GM23248 (cell line): Measurements from ENCODE around the gene KIAA1191. TPM values are rescaled to one million over a fixed set of nuclear protein-coding genes. Genes with fewer than 3 reads are reported as not detected.

Experiments
- DNase-seq: peaks from one replicate; pipeline ENCODE4 v3.0.0-alpha.2; 2015
- H2AFZ ChIP-seq: fragments of 200-600 bp; sonication (generic); 2 replicates; pipeline ENCODE4 v1.6.1; 2016; ENCODE audit warnings: antibody characterized with exemption
- H3F3A ChIP-seq: fragments of 200-600 bp; sonication (generic); 2 replicates; pipeline ENCODE4 v1.6.1; 2016; ENCODE audit warnings: mild to moderate bottlenecking, antibody characterized with exemption, mixed run types; ENCODE audit not compliant: insufficient read depth
- H3K27ac ChIP-seq: fragments of 200-600 bp; sonication (generic); 2 replicates; pipeline ENCODE4 v1.5.1; 2016; ENCODE audit warnings: mild to moderate bottlenecking
- H3K27me3 ChIP-seq: fragments of 200-600 bp; sonication (generic); replicated peaks from 2 replicates; pipeline ENCODE4 v1.6.1; 2016; ENCODE audit warnings: mild to moderate bottlenecking; ENCODE audit not compliant: insufficient read depth
- H3K36me3 ChIP-seq: fragments of 200-600 bp; sonication (generic); 2 replicates; pipeline ENCODE4 v1.6.1; 2016; ENCODE audit warnings: low read depth, mild to moderate bottlenecking
- H3K4me1 ChIP-seq: fragments of 200-600 bp; sonication (generic); 2 replicates; pipeline ENCODE4 v1.6.1; 2016; ENCODE audit warnings: mild to moderate bottlenecking; ENCODE audit not compliant: insufficient read depth
- H3K4me2 ChIP-seq: fragments of 200-600 bp; sonication (generic); one replicate; pipeline ENCODE4 v1.6.1; 2016; ENCODE audit warnings: mild to moderate bottlenecking; ENCODE audit not compliant: unreplicated experiment
- H3K4me3 ChIP-seq: fragments of 200-600 bp; sonication (generic); 2 replicates; pipeline ENCODE4 v1.5.1; 2016; ENCODE audit warnings: mild to moderate bottlenecking
- H3K79me2 ChIP-seq: fragments of 200-600 bp; sonication (generic); 2 replicates; pipeline ENCODE4 v1.6.1; 2016; ENCODE audit warnings: mild to moderate bottlenecking; ENCODE audit not compliant: insufficient read depth
- H3K9ac ChIP-seq: fragments of 200-600 bp; sonication (generic); 2 replicates; pipeline ENCODE4 v1.6.1; 2016; ENCODE audit warnings: mild to moderate bottlenecking
- H3K9me2 ChIP-seq: fragments of 200-600 bp; sonication (generic); 2 replicates; pipeline ENCODE4 v1.6.1; 2016; ENCODE audit warnings: mixed run types, mild to moderate bottlenecking, moderate library complexity; ENCODE audit not compliant: insufficient read depth
- H3K9me3 ChIP-seq: fragments of 200-600 bp; sonication (generic); one replicate; pipeline ENCODE4 v1.6.1; 2017; ENCODE audit warnings: low read depth
- H4K20me1 ChIP-seq: fragments of 200-600 bp; sonication (generic); 2 replicates; pipeline ENCODE4 v1.6.0; 2016; ENCODE audit not compliant: insufficient read depth
- EZH2 ChIP-seq: fragments of 200-600 bp; sonication (generic); IDR thresholded peaks from 2 replicates; pipeline ENCODE4 v1.6.1; 2018; ENCODE audit warnings: antibody characterized with exemption, mild to moderate bottlenecking; ENCODE audit not compliant: insufficient read depth, poor library complexity, severe bottlenecking
- EZH2phosphoT487 ChIP-seq: fragments of 200-600 bp; sonication (generic); IDR thresholded peaks from 2 replicates; pipeline ENCODE4 v1.6.1; 2018; ENCODE audit warnings: antibody characterized with exemption, moderate library complexity, mild to moderate bottlenecking, low read depth; ENCODE audit not compliant: insufficient read depth
- WGBS, 2 experiments: methylation state at CpG; one replicate each; pipeline ENCODE4 v1.1.6; 2015 to 2017; ENCODE audit warnings: low lambda C conversion rate in 2 of 2, low coverage in 1 of 2; ENCODE audit errors: missing lambda C conversion rate in 2 of 2; 5-methylcytosine and 5-hydroxymethylcytosine counted together
- in situ Hi-C: fragments of 300-500 bp; cut with MboI; formaldehyde crosslinking; loops from 2 replicates; pipeline ENCODE4 v1.15.0; 2020
- polyA plus RNA-seq: library from polyadenylated mRNA; unstranded; fragments of >200 nt; fragmentation: Nextera tagmentation; extraction: Ambion mirVana; gene quantifications from 2 replicates; pipeline ENCODE4 v1.2.1, GENCODE V29; 2016
- total RNA-seq: library from RNA; depleted of rRNA; stranded (reverse); fragments of >200 nt; shearing (Covaris generic); gene quantifications from 2 replicates; pipeline ENCODE4 v1.2.3, GENCODE V29; 2014

The KIAA1191 gene
- total and polyA plus RNA-seq, 2 experiments from 2014 or later: 110 to 114 TPM

DNA sequence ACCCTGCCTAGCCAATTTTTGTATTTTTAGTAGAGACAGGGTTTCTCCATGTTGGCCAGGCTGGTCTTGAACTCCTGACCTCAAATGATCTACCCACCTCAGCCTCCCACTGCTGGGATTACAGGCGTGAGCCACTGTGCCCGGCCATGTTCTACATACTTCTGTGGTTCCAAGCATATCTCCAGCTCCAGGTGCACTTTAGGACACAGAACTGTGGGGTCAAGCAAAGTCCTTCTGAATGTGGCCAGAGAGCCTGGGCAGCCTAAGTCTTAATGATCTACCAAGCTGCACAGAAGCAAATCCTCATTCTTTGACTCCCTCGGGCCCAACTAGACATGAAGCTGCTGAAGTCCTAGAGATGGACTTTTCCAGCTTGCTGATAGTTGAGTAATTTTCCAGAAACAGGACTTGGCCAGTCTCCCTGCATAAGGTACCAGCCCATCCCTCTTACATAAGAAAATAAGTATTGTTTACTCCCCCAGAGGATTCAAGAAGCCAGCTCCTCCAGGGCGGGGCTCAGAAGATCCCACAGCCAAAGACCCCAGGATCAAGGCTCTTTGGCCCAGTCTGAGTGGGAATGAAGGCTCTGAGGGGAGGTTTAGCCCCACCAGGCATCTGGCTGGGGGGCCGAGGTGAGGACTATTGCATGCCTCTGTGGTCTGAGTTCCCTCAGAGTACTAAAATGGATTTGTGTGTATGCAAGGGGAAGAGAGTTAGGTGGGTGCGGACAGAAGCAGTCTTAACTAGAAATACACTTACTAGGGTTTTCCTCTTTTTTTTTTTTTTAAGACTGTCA lies 46.1 kb upstream of the KIAA1191 start:
- no peak overlapping the region for H3K9ac ChIP-seq
- in situ Hi-C loops: no loop called here
- no peaks in the 10 kb centered on the region for H3K27me3 ChIP-seq
- H3K4me1 ChIP-seq: peaks cover 14% of the 10 kb centered on the region
- peaks cover 32% of the 10 kb centered on the region for H3K79me2 ChIP-seq
- H3K36me3 ChIP-seq: peaks cover 3% of the 10 kb centered on the region; the same call in 1 of the 2 replicates
- H3K9me3 ChIP-seq: no peaks in the 10 kb centered on the region
- no peak overlapping the region for H2AFZ ChIP-seq
- DNase-seq: no peak
- no peak overlapping the region for H3K27ac ChIP-seq
- H3K4me2 ChIP-seq: no peak overlapping the region
- H3K9me2 ChIP-seq: no peaks in the 10 kb centered on the region
- TF ChIP-seq EZH2 (no peak), EZH2phosphoT487 (no peak)
- no peak overlapping the region for H3K4me3 ChIP-seq
- H3F3A ChIP-seq: no peaks in the 10 kb centered on the region
- H4K20me1 ChIP-seq: no peaks in the 10 kb centered on the region
- WGBS, 2 experiments: 57 to 62% methylated on average over 6 of the region's 6 CpGs

DNA sequence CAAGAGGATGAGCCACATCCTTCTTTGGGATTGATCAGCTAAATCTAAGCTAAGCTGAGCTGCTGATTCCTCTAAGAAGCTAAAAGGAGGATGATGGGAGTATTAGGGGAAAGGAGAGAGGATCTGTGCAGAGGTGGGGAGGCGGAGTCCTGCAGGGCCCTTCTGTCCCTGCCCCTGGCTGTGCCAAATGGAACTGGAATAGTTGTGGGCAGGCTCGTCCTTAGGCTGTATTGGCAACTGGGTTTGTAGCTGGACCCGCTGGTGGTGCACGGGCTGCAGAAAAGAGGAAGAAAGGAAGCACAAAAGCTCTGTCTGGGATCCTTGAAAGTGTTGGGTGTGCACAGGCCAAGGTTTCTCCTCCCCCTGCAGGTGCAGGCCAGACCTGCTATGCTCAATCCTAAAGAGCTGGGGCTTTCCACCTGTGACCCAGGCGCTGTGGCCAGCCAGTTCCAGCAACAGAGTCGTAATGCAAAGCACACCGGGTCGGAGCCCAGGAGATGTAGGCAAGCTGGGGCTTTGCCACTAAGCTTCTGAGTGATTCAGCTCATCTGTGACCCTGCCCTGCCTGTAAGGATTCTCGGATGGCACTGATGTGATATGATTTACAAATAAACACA lies 45.0 kb upstream of the KIAA1191 start:
- H3K4me2 ChIP-seq: no peak overlapping the region
- no peaks in the 10 kb centered on the region for H3K9me3 ChIP-seq
- H3K9ac ChIP-seq: no peak overlapping the region
- no peaks in the 10 kb centered on the region for H3F3A ChIP-seq
- 88 to 95% methylated on average over 9 of the region's 9 CpGs for WGBS, 2 experiments
- no peaks in the 10 kb centered on the region for H3K9me2 ChIP-seq
- TF ChIP-seq EZH2: no peak
- TF ChIP-seq EZH2phosphoT487: no peak
- no peaks in the 10 kb centered on the region for H4K20me1 ChIP-seq
- H3K27me3 ChIP-seq: no peaks in the 10 kb centered on the region
- H3K36me3 ChIP-seq: peaks cover 3% of the 10 kb centered on the region; the same call in 1 of the 2 replicates
- peaks cover 5% of the 10 kb centered on the region; the same call in 1 of the 2 replicates for H3K4me1 ChIP-seq
- H3K79me2 ChIP-seq: peaks cover 22% of the 10 kb centered on the region
- H3K27ac ChIP-seq: no peak overlapping the region
- no peak overlapping the region for H3K4me3 ChIP-seq
- DNase-seq: no peak
- H2AFZ ChIP-seq: no peak overlapping the region
- in situ Hi-C loops: no loop called here

DNA sequence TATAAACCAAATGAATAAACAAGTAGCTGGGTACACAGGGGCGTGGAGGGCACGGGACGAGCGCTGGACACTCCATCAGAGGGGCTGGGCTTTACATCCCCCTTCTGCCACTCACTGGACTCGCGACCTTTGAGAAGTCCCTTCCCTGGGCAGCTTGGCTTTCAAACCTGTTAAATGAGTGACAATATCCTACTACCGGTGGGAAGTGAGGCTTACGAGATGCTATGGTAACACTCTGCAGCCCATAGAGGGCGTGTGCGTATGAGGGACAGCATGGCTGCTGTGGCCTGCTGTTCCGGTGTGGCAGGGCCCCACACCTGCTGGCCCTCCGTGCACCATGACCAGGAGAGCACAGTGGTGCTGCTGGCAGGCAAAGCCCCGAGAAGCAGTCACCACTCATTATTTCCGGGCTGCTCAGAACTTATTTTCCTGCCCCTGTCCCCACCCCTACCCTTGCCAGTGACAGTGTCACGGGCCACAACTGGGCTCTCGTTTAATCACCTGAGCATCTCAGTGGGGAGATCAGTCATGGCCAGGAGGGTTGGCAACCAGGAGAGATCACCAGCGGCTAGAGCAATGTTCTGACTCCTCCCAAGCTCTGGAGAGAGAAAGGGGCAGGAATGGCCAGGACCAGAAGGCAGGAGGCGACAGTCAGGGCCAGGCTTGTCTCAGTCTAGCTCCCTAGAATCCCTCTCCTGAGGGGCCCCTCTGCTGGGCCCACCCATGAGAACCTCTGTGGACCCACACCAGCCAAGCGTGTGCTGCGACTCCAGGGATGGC lies 44.3 kb upstream of the KIAA1191 start:
- H3K4me2 ChIP-seq: no peak overlapping the region
- H3K9me2 ChIP-seq: no peaks in the 10 kb centered on the region
- no peak overlapping the region for H2AFZ ChIP-seq
- H4K20me1 ChIP-seq: no peaks in the 10 kb centered on the region
- no peak overlapping the region for H3K4me3 ChIP-seq
- WGBS, 2 experiments: 90 to 92% methylated on average over 20 of the region's 20 CpGs
- no peaks in the 10 kb centered on the region for H3K27me3 ChIP-seq
- no peaks in the 10 kb centered on the region for H3F3A ChIP-seq
- H3K4me1 ChIP-seq: no peaks in the 10 kb centered on the region
- H3K27ac ChIP-seq: no peak overlapping the region
- TF ChIP-seq EZH2: no peak
- no peak for TF ChIP-seq EZH2phosphoT487
- H3K36me3 ChIP-seq: peaks cover 3% of the 10 kb centered on the region; the same call in 1 of the 2 replicates
- in situ Hi-C loops: no loop called here
- no peaks in the 10 kb centered on the region for H3K9me3 ChIP-seq
- no peak overlapping the region for H3K9ac ChIP-seq
- H3K79me2 ChIP-seq: peaks cover 15% of the 10 kb centered on the region
- DNase-seq: no peak
